SK-N-SH (cell line): ENCODE data around the gene NLGN1.

Experiments used
- FOSL2 ChIP-seq: IDR thresholded peaks from 2 replicates; pipeline ENCODE4 v1.4.0; 2012; ENCODE audit warnings: low read depth, mild to moderate bottlenecking, moderate library complexity, borderline replicate concordance
- GABPA ChIP-seq: IDR thresholded peaks from 2 replicates; pipeline ENCODE4 v1.4.0; 2012; ENCODE audit warnings: low read depth, mild to moderate bottlenecking
- JUND ChIP-seq: IDR thresholded peaks from 2 replicates; pipeline ENCODE4 v1.4.0; 2012
- NFIC ChIP-seq: IDR thresholded peaks from 2 replicates; pipeline ENCODE4 v1.4.0; 2012; ENCODE audit warnings: borderline replicate concordance
- PBX3 ChIP-seq: IDR thresholded peaks from 2 replicates; pipeline ENCODE4; 2012
- POLR2AphosphoS5 ChIP-seq: IDR thresholded peaks from 2 replicates; pipeline ENCODE4 v1.6.1; 2012; ENCODE audit warnings: low read depth, low read length
- REST ChIP-seq: IDR thresholded peaks from 2 replicates; pipeline ENCODE4 v1.6.1; 2012; ENCODE audit warnings: mild to moderate bottlenecking, low read depth, low read length, moderate library complexity
- RFX5 ChIP-seq: IDR thresholded peaks from 2 replicates; pipeline ENCODE4 v1.6.1; 2012; ENCODE audit warnings: mild to moderate bottlenecking, improper control_type of control experiment, low read length
- TEAD4 ChIP-seq: IDR thresholded peaks from 2 replicates; pipeline ENCODE4 v1.4.0; 2012; ENCODE audit warnings: mild to moderate bottlenecking, borderline replicate concordance; ENCODE audit not compliant: insufficient read depth
- TF ChIP-seq, protein P1 (sequence below): fragments of 200-600 bp; sonication (generic); IDR thresholded peaks from 2 replicates; pipeline ENCODE4 v1.6.1; 2017; ENCODE audit warnings: antibody characterized with exemption, mild to moderate bottlenecking, moderate library complexity

- TF ChIP-seq FOSL2 (no peak), TEAD4 (no peak), REST (no peak), POLR2AphosphoS5 (no peak), PBX3 (no peak), JUND (no peak), RFX5 (no peak), NFIC (no peak), GABPA (no peak)
- TF ChIP-seq, protein P1, sequence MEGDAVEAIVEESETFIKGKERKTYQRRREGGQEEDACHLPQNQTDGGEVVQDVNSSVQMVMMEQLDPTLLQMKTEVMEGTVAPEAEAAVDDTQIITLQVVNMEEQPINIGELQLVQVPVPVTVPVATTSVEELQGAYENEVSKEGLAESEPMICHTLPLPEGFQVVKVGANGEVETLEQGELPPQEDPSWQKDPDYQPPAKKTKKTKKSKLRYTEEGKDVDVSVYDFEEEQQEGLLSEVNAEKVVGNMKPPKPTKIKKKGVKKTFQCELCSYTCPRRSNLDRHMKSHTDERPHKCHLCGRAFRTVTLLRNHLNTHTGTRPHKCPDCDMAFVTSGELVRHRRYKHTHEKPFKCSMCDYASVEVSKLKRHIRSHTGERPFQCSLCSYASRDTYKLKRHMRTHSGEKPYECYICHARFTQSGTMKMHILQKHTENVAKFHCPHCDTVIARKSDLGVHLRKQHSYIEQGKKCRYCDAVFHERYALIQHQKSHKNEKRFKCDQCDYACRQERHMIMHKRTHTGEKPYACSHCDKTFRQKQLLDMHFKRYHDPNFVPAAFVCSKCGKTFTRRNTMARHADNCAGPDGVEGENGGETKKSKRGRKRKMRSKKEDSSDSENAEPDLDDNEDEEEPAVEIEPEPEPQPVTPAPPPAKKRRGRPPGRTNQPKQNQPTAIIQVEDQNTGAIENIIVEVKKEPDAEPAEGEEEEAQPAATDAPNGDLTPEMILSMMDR, result no peak
Measured at GRCh38 chr3:173938159-173938558, 540.6 kb downstream of the NLGN1 start.
